Mammary epithelial cell (primary cell): ENCODE results near the gene GJB4.
A peak's percentile ranks its signal among the peaks of the same experiment; 100 is the strongest.

ENCODE experiments used
- EZH2 ChIP-seq: IDR thresholded peaks from 2 replicates; pipeline ENCODE4 v1.6.1; 2012; ENCODE audit warnings: low read length, inconsistent platforms, borderline replicate concordance
- TF ChIP-seq, protein P1 (sequence below), 2 donors: IDR thresholded peaks in 1 of 2; conservative IDR thresholded peaks in 1 of 2; 2 replicates each; pipeline ENCODE4 v1.5.1; 2011 to 2012; ENCODE audit warnings: inconsistent platforms in 2 of 2, low read length in 2 of 2, mild to moderate bottlenecking in 2 of 2, control low read depth in 1 of 2, low read depth in 1 of 2; ENCODE audit not compliant: insufficient read depth in 1 of 2; ENCODE audit errors: extremely low read depth in 1 of 2

GRCh38 chr1:34792868-34793727 is 33.6 kb downstream of the GJB4 start, which contains the start of gene GJA4:
- TF ChIP-seq, protein P1, sequence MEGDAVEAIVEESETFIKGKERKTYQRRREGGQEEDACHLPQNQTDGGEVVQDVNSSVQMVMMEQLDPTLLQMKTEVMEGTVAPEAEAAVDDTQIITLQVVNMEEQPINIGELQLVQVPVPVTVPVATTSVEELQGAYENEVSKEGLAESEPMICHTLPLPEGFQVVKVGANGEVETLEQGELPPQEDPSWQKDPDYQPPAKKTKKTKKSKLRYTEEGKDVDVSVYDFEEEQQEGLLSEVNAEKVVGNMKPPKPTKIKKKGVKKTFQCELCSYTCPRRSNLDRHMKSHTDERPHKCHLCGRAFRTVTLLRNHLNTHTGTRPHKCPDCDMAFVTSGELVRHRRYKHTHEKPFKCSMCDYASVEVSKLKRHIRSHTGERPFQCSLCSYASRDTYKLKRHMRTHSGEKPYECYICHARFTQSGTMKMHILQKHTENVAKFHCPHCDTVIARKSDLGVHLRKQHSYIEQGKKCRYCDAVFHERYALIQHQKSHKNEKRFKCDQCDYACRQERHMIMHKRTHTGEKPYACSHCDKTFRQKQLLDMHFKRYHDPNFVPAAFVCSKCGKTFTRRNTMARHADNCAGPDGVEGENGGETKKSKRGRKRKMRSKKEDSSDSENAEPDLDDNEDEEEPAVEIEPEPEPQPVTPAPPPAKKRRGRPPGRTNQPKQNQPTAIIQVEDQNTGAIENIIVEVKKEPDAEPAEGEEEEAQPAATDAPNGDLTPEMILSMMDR (conservative IDR thresholded peaks at IDR 0.05 in 1 of 2, IDR thresholded peaks at IDR 0.05 in 1 of 2; ENCODE audit: extremely low read depth in 1 of 2, insufficient read depth in 1 of 2, low read depth in 1 of 2, low read length in 2 of 2): no peak
- peak; percentile 45 for TF ChIP-seq EZH2
